SK-N-SH (cell line): Measurements from ENCODE around the gene CCDC144A. TPM values are rescaled to one million over a fixed set of nuclear protein-coding genes. Genes with fewer than 3 reads are reported as not detected.
"Not testable (repeated sequence)": the region's sequence is repeated elsewhere in the genome, so short reads cannot be mapped to it uniquely, and the experiment has no call there.

Source experiments
- CTCF ChIA-PET: fragments of 300-600, 350-600 bp; formaldehyde crosslinking; extraction: SDS; loops from one replicate; lab custom pipeline; 2021; lab: Yijun Ruan, JAX
- POLR2A ChIA-PET: fragments of 350-600 bp; sonication (Branson Sonifier 250); formaldehyde crosslinking; extraction: SDS; loops from one replicate; lab custom pipeline; 2020; ENCODE audit warnings: antibody characterized with exemption, inconsistent platforms; lab: Yijun Ruan, JAX
- DNase-seq: peaks from one replicate; pipeline ENCODE4 v3.0.0; 2012
- H2AFZ ChIP-seq: fragments of 200-600 bp; sonication (generic); 2 replicates; pipeline ENCODE4 v1.8.1; 2016; ENCODE audit warnings: antibody characterized with exemption, mild to moderate bottlenecking, low read depth
- H3F3A ChIP-seq: fragments of 200-600 bp; sonication (generic); replicated peaks from 2 replicates; pipeline ENCODE3; 2016; ENCODE audit warnings: antibody characterized with exemption, mild to moderate bottlenecking; ENCODE audit not compliant: insufficient read depth
- H3K27ac ChIP-seq, 2 experiments: fragments of 200-500 bp in 1 of 2; fragments of 200-600 bp in 1 of 2; sonication (Bioruptor generic) in 1 of 2; sonication (generic), shearing (Covaris generic) in 1 of 2; 2 replicates each; pipeline versions ENCODE4 v1.5.1 to v1.6.1; 2014 to 2016; ENCODE audit warnings: low read depth in 2 of 2, inconsistent platforms in 1 of 2, low read length in 1 of 2, mild to moderate bottlenecking in 1 of 2, mixed read lengths in 1 of 2
- H3K27me3 ChIP-seq: fragments of 200-600 bp; sonication (generic), shearing (Covaris generic); 2 replicates; pipeline ENCODE4 v1.6.1; 2016; ENCODE audit warnings: mixed run types; ENCODE audit not compliant: insufficient read depth
- H3K36me3 ChIP-seq, 2 experiments: fragments of 200-500 bp in 1 of 2; fragments of 200-600 bp in 1 of 2; sonication (Bioruptor generic) in 1 of 2; sonication (generic) in 1 of 2; replicated peaks in 1 of 2; 2 replicates each; pipeline versions ENCODE3 to v1.5.1; 2014 to 2016; ENCODE audit warnings: low read length in 1 of 2, mild to moderate bottlenecking in 1 of 2; ENCODE audit not compliant: insufficient read depth in 2 of 2, control insufficient read depth in 1 of 2
- H3K4me1 ChIP-seq, 2 experiments: fragments of 200-500 bp in 1 of 2; fragments of 200-600 bp in 1 of 2; sonication (Bioruptor generic) in 1 of 2; sonication (generic), shearing (Covaris generic) in 1 of 2; 2 replicates each; pipeline versions ENCODE4 v1.5.1 to v1.6.1; 2014 to 2016; ENCODE audit warnings: low read depth in 1 of 2, low read length in 1 of 2, mixed run types in 1 of 2; ENCODE audit not compliant: insufficient read depth in 2 of 2, control insufficient read depth in 1 of 2
- H3K4me2 ChIP-seq: fragments of 200-600 bp; sonication (generic), shearing (Covaris generic); 2 replicates; pipeline ENCODE4 v1.6.1; 2017; ENCODE audit warnings: mixed run types
- H3K4me3 ChIP-seq, 2 experiments: fragments of 200-500 bp in 1 of 2; fragments of 200-600 bp in 1 of 2; sonication (Bioruptor generic) in 1 of 2; sonication (generic), shearing (Covaris generic) in 1 of 2; 2 replicates each; pipeline versions ENCODE4 v1.5.1 to v1.8.1; 2014 to 2016; ENCODE audit warnings: low read depth in 2 of 2, inconsistent platforms in 1 of 2, low read length in 1 of 2, mild to moderate bottlenecking in 1 of 2, mixed read lengths in 1 of 2, moderate library complexity in 1 of 2
- H3K79me2 ChIP-seq: fragments of 200-600 bp; sonication (generic); 2 replicates; pipeline ENCODE4 v1.8.1; 2017; ENCODE audit warnings: mild to moderate bottlenecking; ENCODE audit not compliant: insufficient read depth
- H3K9ac ChIP-seq: fragments of 200-600 bp; sonication (generic); 2 replicates; pipeline ENCODE4 v1.6.1; 2017; ENCODE audit warnings: mixed run types
- H3K9me2 ChIP-seq: fragments of 200-600 bp; sonication (generic); 2 replicates; pipeline ENCODE4 v1.6.1; 2017; ENCODE audit warnings: mixed run types
- H3K9me3 ChIP-seq: fragments of 200-600 bp; sonication (generic); 2 replicates; pipeline ENCODE4 v1.6.1; 2017; ENCODE audit warnings: mixed run types, mild to moderate bottlenecking, moderate library complexity
- H4K20me1 ChIP-seq: fragments of 200-600 bp; sonication (generic); 2 replicates; pipeline ENCODE4 v1.6.1; 2017; ENCODE audit warnings: mild to moderate bottlenecking, mixed run types; ENCODE audit not compliant: insufficient read depth
- WGBS: methylation state at CpG from one replicate; pipeline ENCODE4 v1.1.6; 2017; ENCODE audit warnings: low lambda C conversion rate; 5-methylcytosine and 5-hydroxymethylcytosine counted together
- polyA plus RNA-seq, 3 experiments: library from polyadenylated mRNA; depleted of rRNA; stranded (reverse); fragments of >200 nt; gene quantifications; 2 replicates each; pipeline ENCODE4 v1.2.3, GENCODE V29; 2012

CCDC144A gene
- polyA plus RNA-seq, 1 of the 3 experiments (the other 2 are of a cell fraction), result 0.02 TPM

- H3F3A ChIP-seq, H3K36me3 ChIP-seq, H3K9me2 ChIP-seq, H3K27ac ChIP-seq, DNase-seq, H2AFZ ChIP-seq, CTCF ChIA-PET, H3K4me1 ChIP-seq, H3K4me2 ChIP-seq, H3K9me3 ChIP-seq, H4K20me1 ChIP-seq, H3K27me3 ChIP-seq, H3K79me2 ChIP-seq, H3K4me3 ChIP-seq, POLR2A ChIA-PET, H3K9ac ChIP-seq: not testable (repeated sequence)
- 24% methylated on average over 4 of the region's 5 CpGs for WGBS
Measured at GRCh38 chr17:16794215-16794614, 104.2 kb downstream of the CCDC144A start.

DNA sequence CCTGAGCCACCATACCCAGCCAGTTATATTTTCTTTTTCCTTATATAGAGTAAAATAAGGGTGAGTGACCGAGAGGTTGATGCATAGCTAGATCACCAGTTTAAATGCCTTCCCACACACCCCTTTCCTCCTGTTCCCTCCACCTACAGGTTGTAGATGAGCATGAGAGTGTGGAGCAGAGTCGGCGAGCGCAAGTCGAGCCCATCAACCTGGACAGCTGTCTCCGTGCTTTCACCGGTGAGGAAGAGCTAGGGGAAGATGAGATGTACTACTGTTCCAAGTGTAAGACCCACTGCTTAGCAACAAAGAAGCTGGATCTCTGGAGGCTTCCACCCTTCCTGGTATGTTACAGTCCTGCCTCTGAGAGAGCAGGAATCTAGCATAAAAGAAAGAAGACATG is 105.9 kb downstream of the CCDC144A start:
- H3K9me3 ChIP-seq, POLR2A ChIA-PET, H3K4me2 ChIP-seq, H3K79me2 ChIP-seq, H3K27me3 ChIP-seq, H3K4me1 ChIP-seq, H3K9ac ChIP-seq, H4K20me1 ChIP-seq, H3K27ac ChIP-seq, CTCF ChIA-PET, H3K36me3 ChIP-seq, H2AFZ ChIP-seq, DNase-seq, H3K9me2 ChIP-seq, H3F3A ChIP-seq, H3K4me3 ChIP-seq: not testable (repeated sequence)
- WGBS, result 77% methylated on average over 7 of the region's 7 CpGs

- H3K4me1 ChIP-seq, H3K9me3 ChIP-seq, H3K79me2 ChIP-seq, H3K9ac ChIP-seq, H4K20me1 ChIP-seq, H3K4me3 ChIP-seq, H3K4me2 ChIP-seq, H2AFZ ChIP-seq, H3K27me3 ChIP-seq, H3F3A ChIP-seq, POLR2A ChIA-PET, CTCF ChIA-PET, H3K9me2 ChIP-seq, H3K27ac ChIP-seq, H3K36me3 ChIP-seq, DNase-seq: not testable (repeated sequence)
- 20% methylated on average over 5 of the region's 5 CpGs for WGBS
Measured at GRCh38 chr17:16804851-16805250, 114.8 kb downstream of the CCDC144A start.

- DNase-seq, H3K27ac ChIP-seq, H4K20me1 ChIP-seq, CTCF ChIA-PET, H3K4me2 ChIP-seq, H3K27me3 ChIP-seq, H3K4me3 ChIP-seq, H3K79me2 ChIP-seq, H3K9me2 ChIP-seq, H3F3A ChIP-seq, H3K4me1 ChIP-seq, POLR2A ChIA-PET, H3K9me3 ChIP-seq, H2AFZ ChIP-seq, H3K9ac ChIP-seq, H3K36me3 ChIP-seq: not testable (repeated sequence)
- WGBS, result 70% methylated on average over 4 of the region's 4 CpGs
Measured at GRCh38 chr17:16806599-16806998, 116.6 kb downstream of the CCDC144A start.

GRCh38 chr17:16807620-16808019 is 117.6 kb downstream of the CCDC144A start:
- H4K20me1 ChIP-seq, H3K9ac ChIP-seq, H2AFZ ChIP-seq, H3K4me3 ChIP-seq, H3K9me2 ChIP-seq, H3K27ac ChIP-seq, POLR2A ChIA-PET, H3K79me2 ChIP-seq, H3F3A ChIP-seq, H3K4me2 ChIP-seq, H3K36me3 ChIP-seq, H3K9me3 ChIP-seq, DNase-seq, H3K4me1 ChIP-seq, H3K27me3 ChIP-seq, CTCF ChIA-PET: not testable (repeated sequence)
- WGBS, result 59% methylated on average over 7 of the region's 9 CpGs

DNA sequence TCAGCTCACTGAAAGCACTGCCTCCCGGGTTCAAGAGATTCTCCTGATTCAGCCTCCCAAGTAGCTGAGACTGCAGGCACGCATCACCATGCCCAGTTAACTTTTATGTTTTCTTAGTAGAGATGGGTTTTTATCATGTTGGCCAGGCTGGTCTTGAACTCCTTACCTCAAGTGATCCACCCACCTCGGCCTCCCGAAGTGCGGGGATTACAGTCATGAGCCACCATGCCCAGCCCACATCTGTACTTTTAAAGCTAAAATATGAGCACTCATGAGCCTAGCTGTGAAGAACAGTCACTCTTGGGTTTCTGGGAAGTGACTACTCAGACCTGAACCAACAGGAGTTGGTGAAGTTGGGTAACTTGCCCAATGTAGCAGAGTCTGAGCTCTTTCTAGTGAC is 120.2 kb downstream of the CCDC144A start:
- H3K4me3 ChIP-seq, DNase-seq, H3K9me3 ChIP-seq, H3K4me1 ChIP-seq, H3K4me2 ChIP-seq, H3K27ac ChIP-seq, H3K9me2 ChIP-seq, POLR2A ChIA-PET, H2AFZ ChIP-seq, H3K9ac ChIP-seq, H4K20me1 ChIP-seq, H3F3A ChIP-seq, H3K36me3 ChIP-seq, H3K27me3 ChIP-seq, CTCF ChIA-PET, H3K79me2 ChIP-seq: not testable (repeated sequence)
- WGBS, result 14% methylated on average over 5 of the region's 5 CpGs
